Gastrocnemius medialis (tissue), 4 donors: Measurements from ENCODE around the gene APOBEC4.
"Not testable (repeated sequence)": the region's sequence is repeated elsewhere in the genome, so short reads cannot be mapped to it uniquely, and the experiment has no call there.

Source experiments
- POLR2A ChIP-seq, 2 donors: fragments of 450-650 bp; IDR thresholded peaks; one replicate each; pipeline ENCODE4 v1.6.1; 2017; ENCODE audit warnings: antibody characterized with exemption in 2 of 2, mild to moderate bottlenecking in 2 of 2, moderate library complexity in 2 of 2
- TF ChIP-seq, protein P1 (sequence below), 5 experiments: fragments of 450-650 bp in 3 of 5; fragments of 200-600 bp in 2 of 5; sonication (generic) in 2 of 5; IDR thresholded peaks in 4 of 5; conservative IDR thresholded peaks in 1 of 5; 1 replicate in 4 of 5; 2 replicates in 1 of 5; pipeline ENCODE4 v1.5.1; 2016 to 2019; ENCODE audit warnings: antibody characterized with exemption in 5 of 5, mild to moderate bottlenecking in 3 of 5, moderate library complexity in 3 of 5

- TF ChIP-seq, protein P1, sequence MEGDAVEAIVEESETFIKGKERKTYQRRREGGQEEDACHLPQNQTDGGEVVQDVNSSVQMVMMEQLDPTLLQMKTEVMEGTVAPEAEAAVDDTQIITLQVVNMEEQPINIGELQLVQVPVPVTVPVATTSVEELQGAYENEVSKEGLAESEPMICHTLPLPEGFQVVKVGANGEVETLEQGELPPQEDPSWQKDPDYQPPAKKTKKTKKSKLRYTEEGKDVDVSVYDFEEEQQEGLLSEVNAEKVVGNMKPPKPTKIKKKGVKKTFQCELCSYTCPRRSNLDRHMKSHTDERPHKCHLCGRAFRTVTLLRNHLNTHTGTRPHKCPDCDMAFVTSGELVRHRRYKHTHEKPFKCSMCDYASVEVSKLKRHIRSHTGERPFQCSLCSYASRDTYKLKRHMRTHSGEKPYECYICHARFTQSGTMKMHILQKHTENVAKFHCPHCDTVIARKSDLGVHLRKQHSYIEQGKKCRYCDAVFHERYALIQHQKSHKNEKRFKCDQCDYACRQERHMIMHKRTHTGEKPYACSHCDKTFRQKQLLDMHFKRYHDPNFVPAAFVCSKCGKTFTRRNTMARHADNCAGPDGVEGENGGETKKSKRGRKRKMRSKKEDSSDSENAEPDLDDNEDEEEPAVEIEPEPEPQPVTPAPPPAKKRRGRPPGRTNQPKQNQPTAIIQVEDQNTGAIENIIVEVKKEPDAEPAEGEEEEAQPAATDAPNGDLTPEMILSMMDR (IDR thresholded peaks at IDR 0.05 in 4 of 5, conservative IDR thresholded peaks at IDR 0.05 in 1 of 5): not testable (repeated sequence)
- not testable (repeated sequence) for TF ChIP-seq POLR2A (IDR thresholded peaks at IDR 0.05)
Observed at GRCh38 chr1:183626236-183626635, 26.9 kb downstream of the APOBEC4 start.
